HCT116 (cell line): ENCODE data around the gene PLCG2. TPM values are rescaled to one million over a fixed set of nuclear protein-coding genes. Genes with fewer than 3 reads are reported as not detected.

ENCODE experiments used
- ATAC-seq: fragments of 200-7000 bp; cut with Tn5 transposase; 2 replicates; pipeline ENCODE4 v1.9.1; 2020; ENCODE audit warnings: mild to moderate bottlenecking, moderate library complexity
- BruUV-seq: library from RNA; stranded (reverse); fragments of 400-500 nt; replicated peaks from 2 replicates; lab custom pipeline; 2021; lab: Mats Ljungman, UMichigan
- CTCF ChIA-PET: fragments of 300-600 bp; sonication (Branson Sonifier 250); formaldehyde crosslinking; loops from one replicate; lab custom pipeline; 2021; ENCODE audit warnings: antibody characterized with exemption; lab: Charles Lee
- POLR2A ChIA-PET: fragments of 300-600, 350-600 bp; sonication (Branson Sonifier 250); formaldehyde crosslinking; loops from one replicate; lab custom pipeline; 2021; ENCODE audit warnings: antibody characterized with exemption; lab: Charles Lee
- RAD21 ChIA-PET, 2 experiments: fragments of 300-600 bp; sonication (Branson Sonifier 250); formaldehyde crosslinking; loops; one replicate each; lab custom pipeline; 2023; ENCODE audit warnings: low total read pairs in 2 of 2; ENCODE audit not compliant: uncharacterized antibody in 2 of 2, unreplicated experiment in 2 of 2, low non-redundant PET in 1 of 2; lab: Charles Lee
- DNase-seq: peaks from one replicate; pipeline ENCODE4 v3.0.0-alpha.2; 2010; ENCODE audit warnings: low read depth, low spot score
- H2AFZ ChIP-seq: fragments of 200-600 bp; shearing (Covaris generic), sonication (generic); 2 replicates; pipeline ENCODE4 v1.6.1; 2017; ENCODE audit warnings: low read depth, mixed run types, mixed read lengths, antibody characterized with exemption, low read length; ENCODE audit not compliant: poor library complexity, severe bottlenecking
- H3K27ac ChIP-seq: 2 replicates; pipeline ENCODE4 v1.5.1; 2012; ENCODE audit warnings: low read depth, low read length
- H3K27me3 ChIP-seq: fragments of 200-600 bp; sonication (generic); 2 replicates; pipeline ENCODE4 v1.6.1; 2016; ENCODE audit warnings: mixed run types, low read length, mixed read lengths; ENCODE audit not compliant: insufficient read depth
- H3K36me3 ChIP-seq, 2 experiments: fragments of 200-500 bp in 1 of 2; fragments of 200-600 bp in 1 of 2; sonication (Bioruptor generic) in 1 of 2; sonication (generic) in 1 of 2; 2 replicates each; pipeline versions ENCODE4 v1.5.1 to v1.6.1; 2014 to 2016; ENCODE audit warnings: low read length in 2 of 2, inconsistent platforms in 1 of 2, mixed read lengths in 1 of 2, mixed run types in 1 of 2; ENCODE audit not compliant: insufficient read depth in 2 of 2, control insufficient read depth in 1 of 2
- H3K4me1 ChIP-seq, 2 experiments: fragments of 200-600 bp in 1 of 2; sonication (generic) in 1 of 2; 2 replicates each; pipeline versions ENCODE4 v1.5.1 to v1.6.1; 2012 to 2017; ENCODE audit warnings: low read length in 2 of 2, inconsistent platforms in 1 of 2, mild to moderate bottlenecking in 1 of 2, mixed read lengths in 1 of 2, mixed run types in 1 of 2, moderate library complexity in 1 of 2; ENCODE audit not compliant: insufficient read depth in 2 of 2, control insufficient read depth in 1 of 2
- H3K4me2 ChIP-seq: fragments of 200-600 bp; sonication (generic); 2 replicates; pipeline ENCODE4 v1.6.1; 2017; ENCODE audit warnings: mixed run types, low read length, mixed read lengths
- H3K4me3 ChIP-seq, 2 experiments: fragments of 200-600 bp in 1 of 2; sonication (generic) in 1 of 2; replicated peaks in 1 of 2; 2 replicates each; pipeline ENCODE4 v1.5.1; 2011 to 2016; ENCODE audit warnings: low read length in 2 of 2, control low read depth in 1 of 2, low read depth in 1 of 2, mild to moderate bottlenecking in 1 of 2, mixed read lengths in 1 of 2, mixed run types in 1 of 2
- H3K79me2 ChIP-seq: fragments of 200-600 bp; sonication (generic); 2 replicates; pipeline ENCODE4 v1.6.1; 2017; ENCODE audit warnings: mild to moderate bottlenecking, mixed run types, low read length, moderate library complexity, mixed read lengths; ENCODE audit not compliant: insufficient read depth
- H3K9ac ChIP-seq: fragments of 200-600 bp; sonication (generic); 2 replicates; pipeline ENCODE4 v1.6.1; 2016; ENCODE audit warnings: low read length, mixed read lengths
- H3K9me2 ChIP-seq: fragments of 200-600 bp; sonication (generic), shearing (Covaris generic); 2 replicates; pipeline ENCODE4 v1.6.1; 2017; ENCODE audit warnings: mixed run types, mild to moderate bottlenecking, moderate library complexity; ENCODE audit not compliant: insufficient read depth
- H3K9me3 ChIP-seq, 2 experiments: fragments of 200-500 bp in 1 of 2; fragments of 200-600 bp in 1 of 2; sonication (Bioruptor generic) in 1 of 2; sonication (generic) in 1 of 2; 2 replicates each; pipeline ENCODE4 v1.6.1; 2014 to 2017; ENCODE audit warnings: low read length in 2 of 2, mixed read lengths in 2 of 2, inconsistent platforms in 1 of 2, low read depth in 1 of 2, mild to moderate bottlenecking in 1 of 2, mixed run types in 1 of 2, moderate library complexity in 1 of 2; ENCODE audit not compliant: control insufficient read depth in 1 of 2, insufficient read depth in 1 of 2
- H4K20me1 ChIP-seq: fragments of 200-600 bp; sonication (generic), shearing (Covaris generic); 2 replicates; pipeline ENCODE4 v1.6.1; 2017; ENCODE audit warnings: mixed run types, mild to moderate bottlenecking, moderate library complexity; ENCODE audit not compliant: insufficient read depth
- CBX3 ChIP-seq: IDR thresholded peaks from 2 replicates; pipeline ENCODE4 v1.6.1; 2012; ENCODE audit warnings: low read depth
- CEBPB ChIP-seq: IDR thresholded peaks from 2 replicates; pipeline ENCODE4 v1.6.1; 2012; ENCODE audit warnings: low read depth
- EGR1 ChIP-seq: IDR thresholded peaks from 2 replicates; pipeline ENCODE4 v1.6.1; 2012; ENCODE audit warnings: low read depth
- EZH2phosphoT487 ChIP-seq: fragments of 200-600 bp; IDR thresholded peaks from 2 replicates; pipeline ENCODE4 v1.6.1; 2018; ENCODE audit warnings: antibody characterized with exemption, borderline replicate concordance
- FOSL1 ChIP-seq: IDR thresholded peaks from 2 replicates; pipeline ENCODE4 v1.6.1; 2012; ENCODE audit warnings: low read depth
- JUND ChIP-seq: IDR thresholded peaks from 2 replicates; pipeline ENCODE4 v1.6.1; 2012
- POLR2AphosphoS5 ChIP-seq: IDR thresholded peaks from 2 replicates; pipeline ENCODE4 v1.6.1; 2011; ENCODE audit warnings: mild to moderate bottlenecking, low read depth, low read length, moderate library complexity
- RAD21 ChIP-seq: IDR thresholded peaks from 2 replicates; pipeline ENCODE4 v1.6.1; 2012; ENCODE audit warnings: low read depth, mild to moderate bottlenecking
- SIN3A ChIP-seq: IDR thresholded peaks from 2 replicates; pipeline ENCODE4 v1.6.1; 2012; ENCODE audit warnings: low read depth
- SRF ChIP-seq: IDR thresholded peaks from 2 replicates; pipeline ENCODE4 v1.6.1; 2012; ENCODE audit warnings: low read depth
- TCF7L2 ChIP-seq: IDR thresholded peaks from 2 replicates; pipeline ENCODE4 v1.7.0; 2011; ENCODE audit warnings: borderline replicate concordance, inconsistent platforms; ENCODE audit not compliant: insufficient read depth, insufficient read length; ENCODE audit errors: extremely low read depth
- ZFX ChIP-seq: fragments of 450-650 bp; IDR thresholded peaks from 2 replicates; pipeline ENCODE4 v1.6.1; 2017
- ZNF274 ChIP-seq: fragments of 200-500 bp; sonication (Bioruptor generic); IDR thresholded peaks from 2 replicates; pipeline ENCODE4 v1.6.1; 2014; ENCODE audit warnings: mild to moderate bottlenecking, low read depth, low read length, inconsistent platforms
- intact Hi-C: fragments of 100-400 bp; cut with micrococcal nuclease; formaldehyde crosslinking; loops from 2 replicates; pipeline ENCODE4 v1.10.0; 2022
- total RNA-seq: library from RNA; stranded (reverse); gene quantifications from one replicate; pipeline ENCODE4 v1.2.1, GENCODE V29; 2021; ENCODE audit not compliant: unreplicated experiment
- TF ChIP-seq, protein P1 (sequence below): IDR thresholded peaks from 2 replicates; pipeline ENCODE4 v1.6.1; 2012
- TF ChIP-seq, protein P2 (sequence below), 3 experiments: fragments of 200-600 bp in 1 of 3; sonication (generic) in 1 of 3; IDR thresholded peaks in 2 of 3; conservative IDR thresholded peaks in 1 of 3; 2 replicates each; pipeline ENCODE4 v1.5.1; 2012 to 2017; ENCODE audit warnings: low read depth in 2 of 3, low read length in 2 of 3, antibody characterized with exemption in 1 of 3, borderline replicate concordance in 1 of 3, control low read depth in 1 of 3, mild to moderate bottlenecking in 1 of 3, mixed read lengths in 1 of 3, mixed run types in 1 of 3, moderate library complexity in 1 of 3; ENCODE audit not compliant: insufficient read depth in 1 of 3
- TF ChIP-seq, protein P3 (sequence below): IDR thresholded peaks from 2 replicates; pipeline ENCODE4 v1.6.1; 2012; ENCODE audit warnings: low read depth
- TF ChIP-seq, protein P4 (sequence below): IDR thresholded peaks from 2 replicates; pipeline ENCODE4 v1.6.1; 2012

PLCG2 gene
- total RNA-seq, 1 experiment from 2014 or later: 31.2 TPM

DNA sequence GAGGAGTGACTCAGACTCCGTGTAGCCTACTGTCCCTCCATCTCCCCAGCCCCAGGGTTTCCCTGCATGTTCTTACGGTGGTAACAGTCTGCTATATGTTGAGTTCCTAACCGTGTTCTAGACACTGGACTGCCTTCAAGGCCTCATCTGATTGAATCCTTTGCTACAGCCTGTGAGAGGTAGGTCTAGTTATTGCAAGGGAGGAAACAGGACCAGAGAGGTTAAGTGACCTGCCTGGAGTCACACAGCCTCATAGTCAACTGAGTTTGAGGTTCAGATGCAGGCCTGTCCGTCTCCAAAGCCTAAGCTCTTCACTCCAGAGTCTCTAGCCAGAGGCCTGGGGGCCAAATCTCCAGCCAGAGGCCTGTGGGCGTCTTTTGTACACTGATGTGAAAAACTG, 134.1 kb downstream of the PLCG2 start:
- ChIA-PET CTCF (no interaction called here), RAD21 (no interaction called here), POLR2A (no interaction called here)
- H3K4me3 ChIP-seq: no peak overlapping the region
- no peaks in the 10 kb centered on the region for H3K27me3 ChIP-seq
- no peaks in the 10 kb centered on the region for H4K20me1 ChIP-seq
- no peaks in the 10 kb centered on the region for H3K79me2 ChIP-seq
- no peaks in the 10 kb centered on the region for H3K9me3 ChIP-seq
- no peaks in the 10 kb centered on the region for H3K36me3 ChIP-seq
- H3K4me1 ChIP-seq: no peaks in the 10 kb centered on the region
- no peak overlapping the region for H2AFZ ChIP-seq
- H3K9ac ChIP-seq: no peak overlapping the region
- H3K4me2 ChIP-seq: no peak overlapping the region
- BruUV-seq: no TSS peak
- intact Hi-C loops: no loop called here
- ATAC-seq (no peak; the same call in 1 of the 2 replicates), DNase-seq (no peak)
- no peak for TF ChIP-seq SRF
- TF ChIP-seq SIN3A: no peak
- no peak for TF ChIP-seq RAD21
- TF ChIP-seq POLR2AphosphoS5: no peak
- TF ChIP-seq CEBPB: no peak
- no peak for TF ChIP-seq CBX3
- no peak for TF ChIP-seq TCF7L2
- TF ChIP-seq EGR1: no peak
- TF ChIP-seq, protein P1, sequence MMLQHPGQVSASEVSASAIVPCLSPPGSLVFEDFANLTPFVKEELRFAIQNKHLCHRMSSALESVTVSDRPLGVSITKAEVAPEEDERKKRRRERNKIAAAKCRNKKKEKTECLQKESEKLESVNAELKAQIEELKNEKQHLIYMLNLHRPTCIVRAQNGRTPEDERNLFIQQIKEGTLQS: no peak
- TF ChIP-seq, protein P2, sequence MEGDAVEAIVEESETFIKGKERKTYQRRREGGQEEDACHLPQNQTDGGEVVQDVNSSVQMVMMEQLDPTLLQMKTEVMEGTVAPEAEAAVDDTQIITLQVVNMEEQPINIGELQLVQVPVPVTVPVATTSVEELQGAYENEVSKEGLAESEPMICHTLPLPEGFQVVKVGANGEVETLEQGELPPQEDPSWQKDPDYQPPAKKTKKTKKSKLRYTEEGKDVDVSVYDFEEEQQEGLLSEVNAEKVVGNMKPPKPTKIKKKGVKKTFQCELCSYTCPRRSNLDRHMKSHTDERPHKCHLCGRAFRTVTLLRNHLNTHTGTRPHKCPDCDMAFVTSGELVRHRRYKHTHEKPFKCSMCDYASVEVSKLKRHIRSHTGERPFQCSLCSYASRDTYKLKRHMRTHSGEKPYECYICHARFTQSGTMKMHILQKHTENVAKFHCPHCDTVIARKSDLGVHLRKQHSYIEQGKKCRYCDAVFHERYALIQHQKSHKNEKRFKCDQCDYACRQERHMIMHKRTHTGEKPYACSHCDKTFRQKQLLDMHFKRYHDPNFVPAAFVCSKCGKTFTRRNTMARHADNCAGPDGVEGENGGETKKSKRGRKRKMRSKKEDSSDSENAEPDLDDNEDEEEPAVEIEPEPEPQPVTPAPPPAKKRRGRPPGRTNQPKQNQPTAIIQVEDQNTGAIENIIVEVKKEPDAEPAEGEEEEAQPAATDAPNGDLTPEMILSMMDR (IDR thresholded peaks at IDR 0.05 in 2 of 3, conservative IDR thresholded peaks at IDR 0.05 in 1 of 3; ENCODE audit: borderline replicate concordance in 1 of 3, insufficient read depth in 1 of 3, low read depth in 2 of 3, low read length in 2 of 3): no peak
- TF ChIP-seq, protein P3, sequence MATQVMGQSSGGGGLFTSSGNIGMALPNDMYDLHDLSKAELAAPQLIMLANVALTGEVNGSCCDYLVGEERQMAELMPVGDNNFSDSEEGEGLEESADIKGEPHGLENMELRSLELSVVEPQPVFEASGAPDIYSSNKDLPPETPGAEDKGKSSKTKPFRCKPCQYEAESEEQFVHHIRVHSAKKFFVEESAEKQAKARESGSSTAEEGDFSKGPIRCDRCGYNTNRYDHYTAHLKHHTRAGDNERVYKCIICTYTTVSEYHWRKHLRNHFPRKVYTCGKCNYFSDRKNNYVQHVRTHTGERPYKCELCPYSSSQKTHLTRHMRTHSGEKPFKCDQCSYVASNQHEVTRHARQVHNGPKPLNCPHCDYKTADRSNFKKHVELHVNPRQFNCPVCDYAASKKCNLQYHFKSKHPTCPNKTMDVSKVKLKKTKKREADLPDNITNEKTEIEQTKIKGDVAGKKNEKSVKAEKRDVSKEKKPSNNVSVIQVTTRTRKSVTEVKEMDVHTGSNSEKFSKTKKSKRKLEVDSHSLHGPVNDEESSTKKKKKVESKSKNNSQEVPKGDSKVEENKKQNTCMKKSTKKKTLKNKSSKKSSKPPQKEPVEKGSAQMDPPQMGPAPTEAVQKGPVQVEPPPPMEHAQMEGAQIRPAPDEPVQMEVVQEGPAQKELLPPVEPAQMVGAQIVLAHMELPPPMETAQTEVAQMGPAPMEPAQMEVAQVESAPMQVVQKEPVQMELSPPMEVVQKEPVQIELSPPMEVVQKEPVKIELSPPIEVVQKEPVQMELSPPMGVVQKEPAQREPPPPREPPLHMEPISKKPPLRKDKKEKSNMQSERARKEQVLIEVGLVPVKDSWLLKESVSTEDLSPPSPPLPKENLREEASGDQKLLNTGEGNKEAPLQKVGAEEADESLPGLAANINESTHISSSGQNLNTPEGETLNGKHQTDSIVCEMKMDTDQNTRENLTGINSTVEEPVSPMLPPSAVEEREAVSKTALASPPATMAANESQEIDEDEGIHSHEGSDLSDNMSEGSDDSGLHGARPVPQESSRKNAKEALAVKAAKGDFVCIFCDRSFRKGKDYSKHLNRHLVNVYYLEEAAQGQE: no peak
- TF ChIP-seq, protein P4, sequence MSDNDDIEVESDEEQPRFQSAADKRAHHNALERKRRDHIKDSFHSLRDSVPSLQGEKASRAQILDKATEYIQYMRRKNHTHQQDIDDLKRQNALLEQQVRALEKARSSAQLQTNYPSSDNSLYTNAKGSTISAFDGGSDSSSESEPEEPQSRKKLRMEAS: no peak
- no peak for TF ChIP-seq ZFX
- TF ChIP-seq ZNF274: no peak
- no peak for TF ChIP-seq EZH2phosphoT487
- TF ChIP-seq JUND: no peak
- no peak for TF ChIP-seq FOSL1
- no peak overlapping the region for H3K27ac ChIP-seq
- H3K9me2 ChIP-seq: no peaks in the 10 kb centered on the region
